Caki2 (cell line): ENCODE measurements around the gene PTPRK. TPM values are rescaled to one million over a fixed set of nuclear protein-coding genes. Genes with fewer than 3 reads are reported as not detected.
A peak's percentile ranks its signal among the peaks of the same experiment; 100 is the strongest.

Source experiments
- DNase-seq: peaks from one replicate; pipeline ENCODE4 v3.0.0-alpha.2; 2015; ENCODE audit warnings: low read depth
- in situ Hi-C: cut with HindIII; loops from 2 replicates; pipeline ENCODE4 v1.10.0; 2016; ENCODE audit warnings: low sequenced_read_pairs, low pct_unique_long_range_greater_than_20kb, mixed read lengths
- total RNA-seq: library from RNA; depleted of rRNA; stranded (reverse); fragments of >200 nt; shearing (Covaris generic); gene quantifications from 2 replicates; pipeline ENCODE4 v1.2.3, GENCODE V29; 2014; ENCODE audit warnings: low replicate concordance

The PTPRK gene
- total RNA-seq, 1 experiment from 2014 or later = 32.6 TPM

DNA sequence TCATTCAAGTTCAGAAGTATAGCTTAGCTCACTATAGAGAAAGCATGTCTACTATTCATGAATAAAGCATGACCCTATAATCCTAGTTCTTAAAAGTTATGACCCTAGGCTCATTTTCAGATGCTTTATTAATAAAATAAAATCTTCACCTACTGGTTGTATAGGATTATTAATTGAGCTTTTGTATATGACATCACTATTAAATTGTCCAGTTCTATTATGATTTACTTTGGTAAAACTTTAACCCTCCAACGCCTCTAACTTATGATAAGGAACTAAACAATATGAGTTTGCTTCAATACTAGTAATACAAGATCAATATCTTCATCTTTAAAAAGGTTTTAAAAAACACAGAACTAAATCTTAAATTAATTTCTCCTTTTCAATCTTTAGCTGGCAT, 356.1 kb downstream of the PTPRK start:
- in situ Hi-C loops = no loop called here
- no peak for DNase-seq

DNA sequence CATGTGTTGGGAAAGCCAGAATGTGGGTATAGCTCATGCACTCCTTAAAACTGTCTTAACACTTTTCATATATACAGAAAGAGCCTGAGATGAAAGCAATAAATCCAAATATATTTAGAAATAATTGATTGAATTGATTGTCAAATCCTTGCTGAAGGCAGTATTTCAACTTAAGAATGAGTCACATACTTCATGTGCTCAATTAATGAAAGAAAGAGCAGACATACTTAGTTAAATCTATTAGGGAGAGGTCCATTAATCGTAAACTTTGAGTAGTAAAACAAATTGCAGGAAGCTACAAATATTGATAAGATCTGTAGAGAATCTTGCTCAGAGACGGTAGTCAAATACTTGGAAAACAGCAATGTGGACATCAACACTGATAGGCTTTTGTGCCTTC, 358.0 kb downstream of the PTPRK start:
- in situ Hi-C loops = no loop called here
- no peak for DNase-seq

DNA sequence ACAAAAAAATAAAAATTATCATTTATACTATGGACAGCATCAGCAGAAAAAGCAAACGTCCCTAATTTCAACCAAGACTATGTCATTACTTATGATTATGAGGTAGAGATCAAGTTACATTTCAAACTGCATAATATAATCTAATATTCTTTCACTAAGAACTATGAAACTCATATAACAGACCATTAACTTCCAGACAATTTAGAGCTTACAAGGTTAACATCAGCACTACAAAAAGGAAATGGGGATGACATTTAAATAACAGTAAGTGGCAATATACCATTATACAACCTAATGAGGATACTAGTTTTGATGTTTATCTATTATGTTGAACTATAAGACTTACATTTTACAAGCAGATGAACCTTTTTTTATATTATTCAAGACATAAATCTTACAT, 358.6 kb downstream of the PTPRK start:
- in situ Hi-C loops = no loop called here
- no peak for DNase-seq

DNA sequence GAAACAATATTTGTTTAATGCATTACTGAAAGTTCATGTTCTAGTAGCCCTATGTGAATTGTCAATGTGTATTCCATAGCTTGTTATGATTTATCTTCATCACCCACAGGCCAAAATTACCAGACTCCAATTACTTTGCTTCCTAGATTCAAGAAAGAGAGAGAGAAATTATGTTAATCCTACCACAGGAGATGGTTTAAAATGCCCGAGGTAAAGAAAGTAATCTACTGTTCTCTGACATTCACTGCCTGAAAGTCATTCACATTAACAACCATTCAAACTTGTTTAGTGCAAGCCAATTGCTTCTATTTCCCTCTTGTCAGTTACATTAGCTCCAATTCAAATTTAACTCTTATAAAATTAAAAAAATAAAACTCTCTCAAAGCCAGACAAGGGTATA, 359.1 kb downstream of the PTPRK start:
- no peak for DNase-seq
- in situ Hi-C loops = no loop called here

DNA sequence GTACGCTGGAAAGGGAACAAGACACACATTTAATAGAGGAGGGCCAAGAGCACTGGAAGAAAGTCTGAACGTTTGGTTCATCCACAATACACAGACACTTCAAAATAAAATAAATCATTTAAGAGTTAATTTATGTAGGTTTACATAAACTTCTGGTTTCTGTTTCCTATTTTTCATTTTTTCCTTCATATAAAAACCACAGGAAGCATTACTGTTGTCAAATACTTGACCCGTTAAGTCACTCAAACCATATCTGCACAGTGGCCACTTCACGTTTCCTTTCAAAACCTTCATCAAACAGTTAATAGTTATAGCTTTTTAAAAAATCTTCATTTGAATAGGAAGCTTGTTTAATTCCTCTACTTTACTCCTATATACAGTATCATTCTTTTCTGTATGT, 361.9 kb downstream of the PTPRK start:
- no peak for DNase-seq
- in situ Hi-C loops = no loop called here

DNA sequence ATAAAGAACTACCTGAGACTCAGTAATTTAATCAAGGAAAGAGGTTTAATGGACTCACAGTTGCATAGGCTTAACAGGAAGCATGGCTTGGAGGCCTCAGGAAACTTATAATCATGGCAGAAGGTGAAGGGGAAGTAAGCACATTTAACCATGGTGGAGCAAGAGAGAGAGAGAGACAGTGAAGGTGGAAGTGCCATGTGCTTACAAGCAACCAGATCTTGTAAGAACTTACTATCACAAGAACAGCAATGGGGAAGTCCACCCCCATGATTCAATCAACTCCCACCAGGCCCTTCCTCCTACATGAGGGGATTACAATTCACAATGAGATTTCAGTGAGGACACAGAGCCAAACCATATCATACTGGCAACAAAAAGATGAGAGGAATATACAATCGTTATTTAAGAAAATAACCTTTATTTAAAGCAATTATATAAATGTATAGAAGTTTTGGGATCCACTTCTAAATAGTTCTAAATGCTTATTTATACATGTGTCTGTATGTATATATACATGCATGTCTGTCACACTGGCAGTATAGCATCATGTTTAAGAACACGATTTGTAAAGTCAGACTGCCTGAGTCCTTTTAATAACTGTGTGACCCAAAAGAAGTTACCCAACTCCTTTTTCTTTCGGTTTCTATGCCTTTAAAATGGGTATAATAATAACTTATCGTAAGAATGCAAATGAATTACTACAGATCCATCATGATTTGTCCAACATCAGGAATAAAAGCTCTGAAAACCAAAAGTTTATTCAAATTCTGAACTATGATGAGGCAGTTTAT, 363.9 kb downstream of the PTPRK start:
- in situ Hi-C loops = no loop called here
- no peak for DNase-seq

DNA sequence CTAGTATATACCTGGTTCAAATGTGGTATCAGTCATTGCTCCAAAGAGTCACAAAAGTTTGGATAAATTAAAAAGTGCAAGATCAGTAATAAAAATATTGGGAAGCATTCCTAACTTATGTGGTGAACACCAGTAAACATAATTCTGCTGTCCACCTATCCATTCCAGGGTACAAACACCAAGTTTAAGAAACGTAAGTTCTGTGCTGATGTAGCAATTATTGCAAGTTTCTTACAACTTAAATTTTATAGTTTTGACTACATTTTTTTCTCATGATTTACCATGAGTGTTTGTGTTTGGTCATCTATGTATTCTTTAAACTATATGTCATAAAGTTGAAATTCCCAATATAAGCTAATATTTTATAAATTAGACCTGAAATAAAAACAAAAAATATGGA, 364.6 kb downstream of the PTPRK start:
- in situ Hi-C loops = no loop called here
- no peak for DNase-seq

DNA sequence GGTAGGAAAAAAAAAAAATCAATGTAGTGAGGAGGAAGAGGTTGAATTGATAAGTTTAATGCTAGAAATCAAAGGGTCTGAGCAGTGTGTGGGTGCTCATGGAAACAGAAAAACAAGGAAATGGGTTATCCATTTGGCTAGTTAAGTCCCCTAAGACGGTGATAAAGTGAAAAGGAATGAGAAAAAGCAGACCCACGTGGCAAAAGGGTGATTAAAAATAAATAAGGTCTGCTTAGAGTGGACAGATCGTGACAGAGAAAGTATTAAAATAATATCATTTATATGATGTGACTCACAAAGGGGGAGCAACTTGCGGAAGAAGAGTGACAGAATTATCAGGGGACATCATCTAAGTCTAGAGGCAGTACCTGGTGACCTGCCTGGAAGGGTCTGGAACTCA, 367.8 kb downstream of the PTPRK start:
- in situ Hi-C loops = no loop called here
- no peak for DNase-seq

DNA sequence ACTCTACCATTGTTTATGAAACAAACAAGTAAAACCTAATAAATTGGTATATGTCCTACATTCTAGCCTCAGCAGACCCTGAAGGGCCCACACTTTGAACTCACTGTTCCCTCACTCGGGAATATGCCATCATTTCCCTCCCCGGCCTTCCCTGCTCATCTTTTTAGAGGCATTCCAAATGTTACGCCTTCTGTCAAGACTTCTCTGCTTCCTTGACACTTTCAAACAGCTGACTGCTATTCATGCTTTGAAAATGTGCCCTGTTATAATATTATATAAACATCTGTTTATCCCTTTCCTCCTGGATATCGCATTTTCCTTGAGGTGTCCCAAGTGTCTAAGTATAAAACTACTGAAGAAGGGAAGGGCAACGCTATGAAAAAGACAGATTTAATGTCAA, 370.0 kb downstream of the PTPRK start:
- DNase-seq = no peak

DNA sequence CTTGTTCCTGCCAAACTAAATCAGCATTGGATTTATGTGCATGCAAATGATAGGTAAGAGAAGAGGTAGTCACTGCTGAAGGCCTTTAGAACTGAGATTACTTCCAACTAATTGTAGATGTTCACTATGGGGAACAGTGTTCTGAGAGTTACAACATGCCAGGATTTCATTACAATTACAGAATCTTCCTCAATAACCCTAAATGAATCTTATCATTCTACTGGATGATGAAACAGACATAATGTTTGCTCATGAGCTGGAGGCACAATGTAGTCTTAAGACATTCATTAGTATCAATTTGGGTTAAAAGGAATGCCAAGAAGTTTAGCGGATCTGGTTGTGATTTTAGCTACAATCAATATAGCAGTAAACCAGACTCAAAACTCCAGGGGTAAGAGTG, 370.6 kb downstream of the PTPRK start:
- in situ Hi-C loops = no loop called here
- no peak for DNase-seq

More for the DNA sequence above, 370.0 kb downstream of the PTPRK start:
- in situ Hi-C loops = no loop called here

DNA sequence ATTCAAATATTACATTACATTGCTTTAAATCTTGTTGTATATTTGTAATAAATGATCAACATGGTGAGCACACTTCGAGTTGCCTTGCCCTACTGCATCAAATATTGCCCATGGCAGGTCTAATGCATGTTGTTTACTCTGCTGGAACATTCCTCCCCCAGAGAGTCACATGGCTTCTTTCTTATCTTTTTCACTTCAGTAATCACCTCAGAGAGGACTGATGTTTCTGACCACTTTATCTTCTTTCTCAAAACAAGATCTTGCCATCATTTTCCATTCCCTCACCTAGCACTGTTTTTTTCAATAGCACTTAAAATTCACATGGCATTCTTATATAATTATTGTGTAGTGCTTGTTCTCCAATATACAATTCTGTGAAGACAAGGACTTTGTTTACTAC, 376.1 kb downstream of the PTPRK start:
- in situ Hi-C loops = no loop called here
- DNase-seq = no peak

DNA sequence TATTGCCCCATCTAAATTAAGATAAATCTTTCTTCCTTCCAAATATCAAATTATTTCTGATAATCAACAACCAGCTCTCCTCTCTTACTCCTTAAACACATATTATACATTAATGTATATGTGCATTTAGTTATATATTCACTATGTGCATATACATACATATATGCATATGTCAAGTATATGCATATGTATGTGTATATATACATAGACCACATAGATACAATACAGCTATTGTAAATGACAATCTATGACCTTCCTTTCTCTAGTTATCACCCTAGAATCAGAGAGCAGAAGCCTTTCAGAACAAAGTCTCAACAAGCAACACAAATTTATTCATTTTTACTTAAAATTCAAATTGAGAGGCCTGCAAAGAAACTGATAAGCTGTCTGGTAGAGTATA, 378.5 kb downstream of the PTPRK start:
- in situ Hi-C loops = no loop called here

DNA sequence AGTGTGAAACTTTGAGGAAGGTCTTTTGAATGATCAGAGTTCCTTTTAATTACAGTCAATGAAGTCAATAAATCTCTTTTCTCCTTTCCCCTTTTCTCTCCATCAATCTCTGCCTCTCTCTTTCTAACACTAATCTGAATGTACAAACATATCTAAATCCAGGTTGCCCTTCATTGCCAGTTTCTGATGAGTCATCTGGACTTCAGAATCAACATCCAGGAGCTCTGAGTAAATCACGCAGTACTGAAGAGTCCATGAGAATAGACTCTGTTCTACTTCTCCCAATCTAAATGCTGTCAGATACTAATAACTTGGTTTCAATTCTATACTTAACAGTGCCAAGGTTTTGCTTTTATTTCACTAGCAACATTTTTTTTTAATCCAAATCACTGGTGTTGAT, 380.9 kb downstream of the PTPRK start:
- DNase-seq = no peak
- in situ Hi-C loops = no loop called here

More for the DNA sequence above, 378.5 kb downstream of the PTPRK start:
- DNase-seq = no peak

DNA sequence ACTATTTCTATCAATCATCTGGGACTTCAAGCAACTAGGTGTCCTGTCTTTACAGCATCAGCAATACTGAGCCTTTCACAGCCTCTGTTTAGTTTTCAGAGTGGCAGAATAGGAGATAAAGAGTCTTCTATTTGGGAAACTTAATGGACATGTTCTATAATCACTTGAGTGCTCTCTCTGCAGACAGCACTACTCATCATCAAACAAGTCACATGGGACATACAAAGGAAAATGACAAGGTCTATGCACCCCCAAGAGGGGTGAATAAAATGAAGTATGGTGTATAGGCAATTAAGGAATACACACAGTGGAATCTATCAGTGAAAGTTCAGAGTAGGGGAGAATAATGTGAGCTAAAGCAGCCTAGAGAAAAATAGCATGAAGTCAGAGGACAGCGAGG, 381.7 kb downstream of the PTPRK start:
- DNase-seq = no peak
- in situ Hi-C loops = no loop called here

DNA sequence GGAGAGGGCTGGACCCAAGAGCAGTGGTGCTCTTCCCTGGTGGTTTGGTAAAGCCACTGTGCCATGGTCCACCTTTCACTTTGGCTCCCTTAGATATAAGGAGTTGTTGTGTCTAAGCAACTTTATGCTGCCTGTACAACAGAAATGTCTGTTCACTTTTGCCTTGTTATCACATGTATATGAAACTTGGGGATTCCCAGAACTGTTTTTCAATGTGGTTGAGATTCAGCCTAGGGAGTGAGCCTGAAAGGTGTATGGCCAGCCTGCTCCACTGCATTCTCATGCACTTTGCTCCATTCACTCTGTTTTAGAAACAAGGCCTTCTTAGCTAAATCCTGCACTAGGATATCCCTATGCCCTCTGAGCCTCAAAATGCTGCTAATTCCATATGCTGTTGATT, 385.1 kb downstream of the PTPRK start:
- in situ Hi-C loops = no loop called here
- no peak for DNase-seq

DNA sequence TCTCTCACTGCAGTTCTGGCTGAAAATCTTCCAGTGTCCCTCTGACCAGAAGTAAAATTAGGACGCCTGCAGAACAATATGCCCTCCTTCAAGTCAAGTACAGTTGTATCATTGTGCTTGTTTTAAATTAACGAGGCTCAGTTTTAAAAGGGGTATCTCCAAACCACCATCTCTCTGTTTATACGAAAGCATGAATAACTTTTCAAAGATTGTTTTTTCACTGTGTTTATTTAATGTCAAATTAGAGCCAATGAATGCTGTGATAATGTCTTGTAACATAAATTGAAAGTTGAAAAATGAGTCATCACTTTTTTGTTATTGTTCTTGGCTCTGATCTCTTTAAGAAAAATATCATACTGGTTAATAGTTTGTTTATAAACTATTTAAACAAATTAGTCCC, 388.8 kb downstream of the PTPRK start:
- in situ Hi-C loops = no loop called here
- DNase-seq = peak; percentile 52

DNA sequence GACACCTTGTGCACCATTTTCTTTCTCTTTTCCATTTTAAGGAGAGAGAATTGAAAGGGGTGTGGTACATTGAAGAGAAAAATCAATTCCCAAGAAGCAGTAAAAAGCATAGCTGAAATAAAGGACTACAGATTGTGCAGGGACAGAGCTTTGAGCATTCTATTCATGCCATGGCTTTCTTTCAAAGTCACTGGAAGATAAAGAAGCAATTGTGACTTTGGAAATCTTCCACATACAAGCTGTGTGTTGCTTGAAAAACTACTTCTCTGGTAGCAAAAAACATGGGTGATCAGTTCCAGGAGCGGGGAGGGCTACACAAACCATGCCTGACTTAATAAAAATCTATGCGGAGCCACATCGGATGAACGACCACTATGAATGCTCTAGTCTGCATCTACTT, 389.4 kb downstream of the PTPRK start:
- in situ Hi-C loops = no loop called here

DNA sequence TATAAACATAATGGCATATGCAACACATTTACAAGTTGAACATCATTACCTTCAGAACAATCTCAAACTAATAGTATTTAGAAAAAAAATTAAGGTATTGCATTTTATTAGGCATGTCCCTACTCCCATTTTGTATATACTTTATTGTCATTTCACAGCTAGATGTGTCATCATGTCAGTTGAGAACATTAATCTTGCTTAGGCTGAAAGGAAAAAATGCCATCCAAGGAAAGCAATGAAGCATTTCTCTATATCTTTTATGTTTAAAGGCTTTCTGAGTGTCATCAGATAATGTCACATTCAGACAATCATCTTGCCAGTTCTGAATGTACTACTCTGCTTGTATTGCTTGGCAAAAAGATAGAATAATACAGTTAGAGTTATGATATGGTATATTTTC, 390.7 kb downstream of the PTPRK start:
- DNase-seq = no peak
- in situ Hi-C loops = no loop called here

More for the DNA sequence above, 389.4 kb downstream of the PTPRK start:
- DNase-seq = no peak

DNA sequence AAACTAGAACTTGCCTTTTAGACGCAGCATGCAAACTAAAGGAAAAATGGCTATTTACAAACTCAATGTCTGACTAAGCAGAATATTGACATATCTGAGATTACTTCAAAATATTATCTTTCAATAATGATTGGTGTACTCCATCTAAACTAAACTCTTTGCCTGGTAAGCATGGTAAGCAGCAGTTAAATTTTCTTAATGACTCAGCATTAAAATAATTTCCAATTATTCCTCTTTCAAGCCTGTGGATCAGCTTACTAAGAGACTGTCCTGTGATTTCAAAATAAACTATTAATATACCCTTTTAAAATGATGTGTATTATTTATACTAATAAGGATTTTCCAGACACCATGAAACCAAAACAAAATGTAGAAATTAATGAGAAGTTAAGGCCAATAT, 392.7 kb downstream of the PTPRK start:
- in situ Hi-C loops = no loop called here
- no peak for DNase-seq

DNA sequence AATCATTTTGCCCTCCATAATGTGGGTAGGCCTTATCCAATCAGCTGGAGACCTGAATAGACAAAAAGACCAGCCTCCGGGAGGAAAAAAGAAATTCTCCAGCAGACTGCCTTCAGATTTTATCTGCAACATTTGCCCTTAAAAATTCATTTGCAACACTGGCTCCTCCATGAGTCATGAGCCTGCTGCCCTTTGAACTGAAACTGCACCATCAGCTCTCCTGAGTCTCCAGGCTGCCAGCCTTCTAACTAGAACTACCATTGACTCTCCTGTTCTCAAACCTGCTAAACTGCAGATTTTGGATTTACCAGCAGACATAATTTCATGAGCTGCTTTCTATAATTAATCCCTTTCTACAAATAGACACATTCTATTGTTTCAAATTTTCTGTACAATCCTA, 395.7 kb downstream of the PTPRK start:
- DNase-seq = no peak
- in situ Hi-C loops = no loop called here
